ENCODE measurements around the gene PPARG. TPM values are rescaled to one million over a fixed set of nuclear protein-coding genes. Genes with fewer than 3 reads are reported as not detected.

The PPARG gene
- total and polyA plus RNA-seq, 8 donors = 7.9 to 85.2 (median 29.3) TPM

DNA sequence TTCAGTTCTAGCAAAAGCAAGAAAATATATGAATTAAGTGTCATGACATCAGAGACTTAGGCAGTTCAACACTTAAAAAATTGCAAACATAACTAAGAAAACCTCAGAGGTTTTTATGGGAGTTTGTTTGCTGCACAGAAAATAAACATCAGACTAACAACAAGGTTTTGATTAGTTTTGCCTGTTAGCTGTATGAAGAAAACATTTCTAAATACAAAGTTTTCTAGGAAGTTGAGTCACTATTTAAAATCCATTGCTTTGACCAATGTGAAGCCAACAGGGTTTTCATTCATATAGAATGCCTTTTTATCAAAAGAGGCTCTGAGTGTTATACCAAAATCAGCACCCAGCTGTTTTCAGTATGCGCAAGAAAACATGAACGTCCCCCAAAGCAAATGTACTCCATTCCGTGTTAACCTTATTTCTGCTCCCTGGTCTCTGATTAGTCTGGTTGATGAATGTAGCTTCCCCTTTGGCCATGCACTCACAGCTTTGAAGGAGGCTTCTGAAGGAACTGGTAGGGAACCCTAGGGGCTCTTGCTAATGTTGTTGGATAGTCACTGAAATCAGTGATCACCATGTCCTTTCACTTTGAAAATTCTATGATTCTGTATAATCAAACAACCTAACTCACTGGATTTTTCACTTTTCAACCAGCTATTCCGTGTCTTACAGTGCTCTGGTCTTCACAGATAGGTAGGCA is 105.8 kb downstream of the PPARG start:
- H3K27ac ChIP-seq = peak overlapping the region in 1 of 5 donors; percentile 0
- TF ChIP-seq, protein P1, sequence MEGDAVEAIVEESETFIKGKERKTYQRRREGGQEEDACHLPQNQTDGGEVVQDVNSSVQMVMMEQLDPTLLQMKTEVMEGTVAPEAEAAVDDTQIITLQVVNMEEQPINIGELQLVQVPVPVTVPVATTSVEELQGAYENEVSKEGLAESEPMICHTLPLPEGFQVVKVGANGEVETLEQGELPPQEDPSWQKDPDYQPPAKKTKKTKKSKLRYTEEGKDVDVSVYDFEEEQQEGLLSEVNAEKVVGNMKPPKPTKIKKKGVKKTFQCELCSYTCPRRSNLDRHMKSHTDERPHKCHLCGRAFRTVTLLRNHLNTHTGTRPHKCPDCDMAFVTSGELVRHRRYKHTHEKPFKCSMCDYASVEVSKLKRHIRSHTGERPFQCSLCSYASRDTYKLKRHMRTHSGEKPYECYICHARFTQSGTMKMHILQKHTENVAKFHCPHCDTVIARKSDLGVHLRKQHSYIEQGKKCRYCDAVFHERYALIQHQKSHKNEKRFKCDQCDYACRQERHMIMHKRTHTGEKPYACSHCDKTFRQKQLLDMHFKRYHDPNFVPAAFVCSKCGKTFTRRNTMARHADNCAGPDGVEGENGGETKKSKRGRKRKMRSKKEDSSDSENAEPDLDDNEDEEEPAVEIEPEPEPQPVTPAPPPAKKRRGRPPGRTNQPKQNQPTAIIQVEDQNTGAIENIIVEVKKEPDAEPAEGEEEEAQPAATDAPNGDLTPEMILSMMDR (IDR thresholded peaks at IDR 0.05) = no peak
- TF ChIP-seq POLR2A (IDR thresholded peaks at IDR 0.05) (no peak), POLR2AphosphoS5 (IDR thresholded peaks at IDR 0.05) (no peak), EP300 (IDR thresholded peaks at IDR 0.05) (no peak)
- no peaks in the 10 kb centered on the region for H3K36me3 ChIP-seq
- no peak for DNase-seq
- intact Hi-C loops (cut with DNase I; ENCODE audit: low total_unique reads) = no loop called here
- WGBS, 5 donors = 77 to 84% (median 80%) methylated on average over 4 of the region's 4 CpGs
- no peaks in the 10 kb centered on the region for H3K27me3 ChIP-seq
- no peak overlapping the region for H3K4me3 ChIP-seq
- H3K9me3 ChIP-seq = no peaks in the 10 kb centered on the region
- peaks cover 0 to 25% (median under 1%) of the 10 kb centered on the region in 4 donors for H3K4me1 ChIP-seq

DNA sequence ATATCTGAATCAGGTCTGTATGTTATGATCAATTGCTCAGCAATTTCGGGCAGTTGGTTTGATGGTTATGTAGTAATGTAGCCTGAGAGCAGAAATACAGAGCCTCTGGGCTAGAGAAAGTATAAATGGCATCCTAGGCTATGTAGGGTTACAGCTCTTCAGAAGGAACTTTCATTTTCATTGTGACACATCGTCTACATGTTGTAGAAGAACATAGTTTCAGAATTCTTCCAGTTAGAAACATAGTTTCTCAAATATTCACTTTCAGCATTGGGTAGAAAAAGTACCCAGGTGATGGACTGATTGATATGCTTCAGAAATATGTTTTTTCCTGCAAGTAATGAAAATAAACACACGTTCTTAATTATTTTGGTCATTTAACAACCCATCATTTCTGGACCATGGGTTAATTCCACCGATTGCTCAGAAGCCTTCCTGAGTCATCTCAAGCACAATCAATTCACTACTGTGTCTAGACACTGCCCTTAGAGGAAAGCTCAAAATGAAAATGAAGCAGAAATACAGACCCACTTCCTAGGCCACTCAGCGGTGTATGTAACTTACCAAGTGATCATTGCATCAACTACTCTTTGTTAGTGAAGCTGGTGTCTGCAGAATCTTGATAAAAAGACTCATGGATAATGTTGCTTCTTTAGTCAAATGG is 106.6 kb downstream of the PPARG start:
- no peak overlapping the region for H3K27ac ChIP-seq
- no peak for DNase-seq
- peaks cover 0 to 32% (median 4%) of the 10 kb centered on the region in 4 donors for H3K4me1 ChIP-seq
- no peaks in the 10 kb centered on the region for H3K36me3 ChIP-seq
- TF ChIP-seq, protein P1 (IDR thresholded peaks at IDR 0.05) = no peak
- TF ChIP-seq POLR2A (IDR thresholded peaks at IDR 0.05) (no peak), POLR2AphosphoS5 (IDR thresholded peaks at IDR 0.05) (no peak), EP300 (IDR thresholded peaks at IDR 0.05) (no peak)
- H3K4me3 ChIP-seq = no peak overlapping the region
- no peaks in the 10 kb centered on the region for H3K9me3 ChIP-seq
- no peaks in the 10 kb centered on the region for H3K27me3 ChIP-seq
- 69 to 76% (median 70%) methylated on average over 5 of the region's 5 CpGs for WGBS, 5 donors
- intact Hi-C loops (cut with DNase I; ENCODE audit: low total_unique reads) = no loop called here

DNA sequence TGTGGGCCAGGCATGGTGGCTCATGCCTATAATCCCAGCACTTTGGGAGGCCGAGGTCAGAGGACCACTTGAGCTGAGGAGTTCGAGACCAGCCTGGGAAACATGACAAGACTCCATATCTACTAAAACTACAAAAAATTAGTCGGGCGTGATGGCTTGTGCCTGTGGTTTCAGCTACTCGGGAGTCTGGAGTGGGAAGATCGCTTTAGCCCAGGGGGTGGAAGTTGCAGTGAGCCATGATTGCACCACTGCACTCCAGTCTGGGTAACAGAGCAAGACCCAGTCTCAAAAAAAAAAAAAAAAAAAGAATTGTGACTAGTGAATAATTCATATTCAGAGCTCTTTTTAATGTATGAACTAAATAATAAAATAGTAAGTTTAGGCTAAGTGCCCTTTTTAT is 107.6 kb downstream of the PPARG start:
- intact Hi-C loops (cut with DNase I; ENCODE audit: low total_unique reads) = no loop called here
- H3K9me3 ChIP-seq = no peaks in the 10 kb centered on the region
- DNase-seq = no peak
- peaks cover 0 to 41% (median 4%) of the 10 kb centered on the region in 4 donors for H3K4me1 ChIP-seq
- no peaks in the 10 kb centered on the region for H3K27me3 ChIP-seq
- WGBS, 5 donors = 77 to 94% (median 88%) methylated on average over 6 of the region's 6 CpGs
- H3K36me3 ChIP-seq = no peaks in the 10 kb centered on the region
- TF ChIP-seq, protein P1 (IDR thresholded peaks at IDR 0.05) = no peak
- TF ChIP-seq POLR2AphosphoS5 (IDR thresholded peaks at IDR 0.05) (no peak), EP300 (IDR thresholded peaks at IDR 0.05) (no peak), POLR2A (IDR thresholded peaks at IDR 0.05) (no peak)
- H3K27ac ChIP-seq = no peak overlapping the region
- H3K4me3 ChIP-seq = no peak overlapping the region

DNA sequence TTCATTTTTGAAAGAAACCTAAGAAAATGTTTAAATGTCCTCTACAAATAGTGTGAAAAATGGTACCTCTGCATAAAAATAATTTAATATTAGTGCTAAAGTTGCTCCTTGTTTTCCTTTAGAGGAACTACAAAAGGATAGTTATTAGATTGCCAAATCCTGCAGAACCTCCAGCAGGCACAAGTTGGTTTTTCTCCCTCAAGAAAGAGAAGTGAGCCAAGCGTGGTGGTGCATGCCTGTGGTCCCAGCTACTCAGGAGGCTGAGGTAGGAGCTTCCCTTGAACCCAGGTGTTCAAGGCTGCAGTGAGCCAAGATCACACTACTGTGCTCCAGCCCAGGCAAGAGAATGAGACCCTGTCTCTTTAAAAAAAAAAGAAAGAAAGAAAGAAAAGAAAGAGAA is 110.4 kb downstream of the PPARG start:
- intact Hi-C loops (cut with DNase I; ENCODE audit: low total_unique reads) = no loop called here
- Histone ChIP-seq H3K4me1 (peaks cover 0 to 21% (median 4%) of the 10 kb centered on the region in 4 donors), H3K36me3 (no peaks in the 10 kb centered on the region), H3K27me3 (no peaks in the 10 kb centered on the region), H3K4me3 (no peak overlapping the region), H3K27ac (no peak overlapping the region), H3K9me3 (peaks cover 0 to 2% (median 0%) of the 10 kb centered on the region in 4 donors)
- WGBS, 5 donors = 85 to 93% (median 88%) methylated on average over 1 of the region's 1 CpG
- TF ChIP-seq POLR2AphosphoS5 (IDR thresholded peaks at IDR 0.05) (no peak), POLR2A (IDR thresholded peaks at IDR 0.05) (no peak), EP300 (IDR thresholded peaks at IDR 0.05) (no peak)
- TF ChIP-seq, protein P1 (IDR thresholded peaks at IDR 0.05) = no peak
- no peak for DNase-seq

Measured in stomach (tissue), 9 donors.